Transverse colon (tissue), 3 donors: ENCODE measurements around the gene TUT4.

Experiments used
- CTCF ChIP-seq, 5 experiments: fragments of 200-600 bp in 3 of 5; fragments of 450-650 bp in 2 of 5; sonication (generic) in 3 of 5; IDR thresholded peaks; 1 replicate in 2 of 5; 2 replicates in 3 of 5; pipeline ENCODE4 v1.5.1; 2016 to 2017; ENCODE audit warnings: antibody characterized with exemption in 5 of 5, inconsistent platforms in 3 of 5, mild to moderate bottlenecking in 2 of 5, moderate library complexity in 1 of 5
- POLR2A ChIP-seq: fragments of 450-650 bp; IDR thresholded peaks from one replicate; pipeline ENCODE4 v1.6.1; 2016; ENCODE audit warnings: antibody characterized with exemption, mild to moderate bottlenecking, moderate library complexity

- TF ChIP-seq CTCF (IDR thresholded peaks at IDR 0.05) (no peak), POLR2A (no peak)
Observed at GRCh38 chr1:52504720-52505119, 48.2 kb downstream of the TUT4 start.
